Measurements from ENCODE around the gene CDC42BPA.

DNA sequence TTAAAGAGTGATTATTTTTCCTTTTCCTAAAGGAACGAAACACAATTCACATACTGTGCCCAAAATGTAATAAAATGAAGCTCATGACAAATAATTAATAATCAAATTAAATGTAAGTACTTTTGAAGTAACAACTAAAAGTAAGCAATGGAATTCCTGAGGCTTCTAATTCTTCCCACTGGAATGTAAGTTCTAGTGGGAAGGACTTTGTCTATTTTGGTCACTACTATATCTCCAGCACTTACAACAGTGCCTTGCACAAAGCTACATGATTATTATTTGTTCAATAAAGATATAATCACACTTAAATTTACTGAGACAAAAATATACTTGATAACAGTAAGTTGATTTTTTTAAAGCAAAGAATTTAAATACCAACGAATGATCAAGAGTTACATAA lies 249.4 kb downstream of the CDC42BPA start:
- TF ChIP-seq, protein P1, sequence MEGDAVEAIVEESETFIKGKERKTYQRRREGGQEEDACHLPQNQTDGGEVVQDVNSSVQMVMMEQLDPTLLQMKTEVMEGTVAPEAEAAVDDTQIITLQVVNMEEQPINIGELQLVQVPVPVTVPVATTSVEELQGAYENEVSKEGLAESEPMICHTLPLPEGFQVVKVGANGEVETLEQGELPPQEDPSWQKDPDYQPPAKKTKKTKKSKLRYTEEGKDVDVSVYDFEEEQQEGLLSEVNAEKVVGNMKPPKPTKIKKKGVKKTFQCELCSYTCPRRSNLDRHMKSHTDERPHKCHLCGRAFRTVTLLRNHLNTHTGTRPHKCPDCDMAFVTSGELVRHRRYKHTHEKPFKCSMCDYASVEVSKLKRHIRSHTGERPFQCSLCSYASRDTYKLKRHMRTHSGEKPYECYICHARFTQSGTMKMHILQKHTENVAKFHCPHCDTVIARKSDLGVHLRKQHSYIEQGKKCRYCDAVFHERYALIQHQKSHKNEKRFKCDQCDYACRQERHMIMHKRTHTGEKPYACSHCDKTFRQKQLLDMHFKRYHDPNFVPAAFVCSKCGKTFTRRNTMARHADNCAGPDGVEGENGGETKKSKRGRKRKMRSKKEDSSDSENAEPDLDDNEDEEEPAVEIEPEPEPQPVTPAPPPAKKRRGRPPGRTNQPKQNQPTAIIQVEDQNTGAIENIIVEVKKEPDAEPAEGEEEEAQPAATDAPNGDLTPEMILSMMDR (IDR thresholded peaks at IDR 0.05), result no peak
- TF ChIP-seq POLR2A (IDR thresholded peaks at IDR 0.05), result no peak
